ENCODE results near the gene TNNI2. TPM values are rescaled to one million over a fixed set of nuclear protein-coding genes. Genes with fewer than 3 reads are reported as not detected.

The TNNI2 gene
- total and polyA plus RNA-seq, 10 of the 15 experiments (the other 5 are each of a cell fraction or from before 2014, with no cell fraction given): 0.14 to 0.79 (median 0.37) TPM; not detected in 4

GRCh38 chr11:1852877-1853276, 14.1 kb downstream of the TNNI2 start, which contains the start of gene LSP1 (continued):
- TF ChIP-seq E2F8 (IDR thresholded peaks at IDR 0.05; ENCODE audit: low read depth, partially characterized antibody) (peak; percentile 73), BACH1 (IDR thresholded peaks at IDR 0.05; ENCODE audit: borderline replicate concordance) (peak; percentile 87; the same call in 1 of the 2 replicates), REST (IDR thresholded peaks at IDR 0.05; ENCODE audit: low read depth, low read length) (peak; percentile 38; the same call in 1 of the 2 replicates), ZBED1 (IDR thresholded peaks at IDR 0.05; ENCODE audit: borderline replicate concordance) (peak; percentile 85; the same call in 1 of the 2 replicates), CTCF (IDR thresholded peaks at IDR 0.05 in 2 of 3, conservative IDR thresholded peaks at IDR 0.05 in 1 of 3; ENCODE audit: control insufficient read depth in 2 of 3, extremely low read depth in 1 of 3, insufficient read depth in 1 of 3, low read depth in 3 of 3, low read length in 3 of 3) (no peak), SKIL (IDR thresholded peaks at IDR 0.05; ENCODE audit: low read depth, poor library complexity, severe bottlenecking) (peak; percentile 98), FOXK2 (IDR thresholded peaks at IDR 0.05) (0 out of 2 replicates have a peak, but pooled peaks have one; percentile 31), ZBTB4 (CRISPR knock-in tag; IDR thresholded peaks at IDR 0.05) (no peak), JUND (IDR thresholded peaks at IDR 0.05; ENCODE audit: low read depth, low read length) (peak; percentile 51; the same call in 1 of the 2 replicates), ZNF592 (IDR thresholded peaks at IDR 0.05) (no peak)
